GM21717 (cell line): ENCODE measurements around the gene SYS1.

Experiments
- ATAC-seq: cut with Tn5 transposase; IDR thresholded peaks from one replicate; pipeline ENCODE4 v1.9.1; 2021; ENCODE audit warnings: mild to moderate bottlenecking, moderate library complexity; ENCODE audit not compliant: unreplicated experiment

SYS1 gene

GRCh38 chr20:45378191-45378590 lies 15.2 kb downstream of the SYS1 start, which contains the start of gene TP53TG5:
TP53TG5 (minus strand) TSS chr20:45378325; CDS start chr20:45378236, 89 bp downstream.
- ATAC-seq, result no peak

- no peak for ATAC-seq
Observed at GRCh38 chr20:45387274-45387673, 24.3 kb downstream of the SYS1 start.

GRCh38 chr20:45390931-45391330 lies 28.0 kb downstream of the SYS1 start:
- ATAC-seq, result no peak

- ATAC-seq, result no peak
Observed at GRCh38 chr20:45391559-45391958, 28.6 kb downstream of the SYS1 start.

GRCh38 chr20:45392733-45393132 lies 29.8 kb downstream of the SYS1 start:
- ATAC-seq, result no peak

GRCh38 chr20:45394221-45395113 lies 31.5 kb downstream of the SYS1 start:
- ATAC-seq, result no peak

- ATAC-seq, result no peak
Observed at GRCh38 chr20:45395114-45395415, 32.1 kb downstream of the SYS1 start.

GRCh38 chr20:45399018-45399417 lies 36.1 kb downstream of the SYS1 start:
- no peak for ATAC-seq

GRCh38 chr20:45400346-45401031 lies 37.5 kb downstream of the SYS1 start:
- no peak for ATAC-seq

GRCh38 chr20:45402946-45403345 lies 40.0 kb downstream of the SYS1 start:
- ATAC-seq, result no peak

GRCh38 chr20:45404438-45404837 lies 41.5 kb downstream of the SYS1 start:
- no peak for ATAC-seq

GRCh38 chr20:45405571-45406259 lies 42.8 kb downstream of the SYS1 start:
- no peak for ATAC-seq

- no peak for ATAC-seq
Observed at GRCh38 chr20:45406260-45407066, 43.5 kb downstream of the SYS1 start.

GRCh38 chr20:45407067-45407745 lies 44.2 kb downstream of the SYS1 start:
- ATAC-seq, result no peak

- ATAC-seq, result no peak
Observed at GRCh38 chr20:45407783-45408645, 45.1 kb downstream of the SYS1 start, which contains the start of gene DBNDD2. DBNDD2 (plus strand) TSS chr20:45408289; CDS start chr20:45408468, 179 bp downstream.

GRCh38 chr20:45408646-45409213 lies 45.8 kb downstream of the SYS1 start:
- ATAC-seq, result no peak

GRCh38 chr20:45409521-45410272 lies 46.7 kb downstream of the SYS1 start:
- no peak for ATAC-seq

GRCh38 chr20:45410887-45411286 lies 47.9 kb downstream of the SYS1 start:
- ATAC-seq, result no peak
